Type B pancreatic cell (in vitro differentiated cells): Measurements from ENCODE around the gene DENND4A. TPM values are rescaled to one million over a fixed set of nuclear protein-coding genes. Genes with fewer than 3 reads are reported as not detected.

Source experiments
- DNase-seq: peaks from one replicate; pipeline ENCODE4 v3.0.0; 2021; ENCODE audit warnings: mixed read lengths; ENCODE audit not compliant: unreplicated experiment; ENCODE audit errors: extremely low spot score
- H3K27ac Mint-ChIP-seq: 2 replicates; pipeline ENCODE4 v1.8.0; 2021; ENCODE audit warnings: mild to moderate bottlenecking, mixed read lengths
- H3K27me3 Mint-ChIP-seq: 2 replicates; pipeline ENCODE4 v1.8.0; 2021; ENCODE audit warnings: mixed read lengths
- H3K36me3 Mint-ChIP-seq: 2 replicates; pipeline ENCODE4 v1.8.0; 2021; ENCODE audit warnings: mixed read lengths
- H3K4me1 Mint-ChIP-seq: one replicate; pipeline ENCODE4 v1.8.0; 2021; ENCODE audit warnings: mixed read lengths; ENCODE audit not compliant: unreplicated experiment
- H3K4me3 Mint-ChIP-seq: 2 replicates; pipeline ENCODE4 v1.8.0; 2021; ENCODE audit warnings: mild to moderate bottlenecking, mixed read lengths
- H3K9me3 Mint-ChIP-seq: 2 replicates; pipeline ENCODE4 v1.8.0; 2021; ENCODE audit warnings: mixed read lengths
- microRNA-seq: library from miRNA; unstranded; fragments of <30 nt; microRNA quantifications from one replicate; pipeline ENCODE4, GENCODE V29; 2020
- total RNA-seq: library from RNA; stranded (reverse); gene quantifications from 2 replicates; pipeline ENCODE4 v1.2.1, GENCODE V29; 2021; ENCODE audit warnings: low replicate concordance
- TF ChIP-seq, protein P1 (sequence below): fragments of 200-600 bp; sonication (generic); conservative IDR thresholded peaks from 2 replicates; pipeline ENCODE4 v1.5.0; 2021; ENCODE audit warnings: antibody characterized with exemption, mild to moderate bottlenecking

Gene DENND4A
- total RNA-seq, 1 donor from 2014 or later, result 13.4 TPM

DNA sequence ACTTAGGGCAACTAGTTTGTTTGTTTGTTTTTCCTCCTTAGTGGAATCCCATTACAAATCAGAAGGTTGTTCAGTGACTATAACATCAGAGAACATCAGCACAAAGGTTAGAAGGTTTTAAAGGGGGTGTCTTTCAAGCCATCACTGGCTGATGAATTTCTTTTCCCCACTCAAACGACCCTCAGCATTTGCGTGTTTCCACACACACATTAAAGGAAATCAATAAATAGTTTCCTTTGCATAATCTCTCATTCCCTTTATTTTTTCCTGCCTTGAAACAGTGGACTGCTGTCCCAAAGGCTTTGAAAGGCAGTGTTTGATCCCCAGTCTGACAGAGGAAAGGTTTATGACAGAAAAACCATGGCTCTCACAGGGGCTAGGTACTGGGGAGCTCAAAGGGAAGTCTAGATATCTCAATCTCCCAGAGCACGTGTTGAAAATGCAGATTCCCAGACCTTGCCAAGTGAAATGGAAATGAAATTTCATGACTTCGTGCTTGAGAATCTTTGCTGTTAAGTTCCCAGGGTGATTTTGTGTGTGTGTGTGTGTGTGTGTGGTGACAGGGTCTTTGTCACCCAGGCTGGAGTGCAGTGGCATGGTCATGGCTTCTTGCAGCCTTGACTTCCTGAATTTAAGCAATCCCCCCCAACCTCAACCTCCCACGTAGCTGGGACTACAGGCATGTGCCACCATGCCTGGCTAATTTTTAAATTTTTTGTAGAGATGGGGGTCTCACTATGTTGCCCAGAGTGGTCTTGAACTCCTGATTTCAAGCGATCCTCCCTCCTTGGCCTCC lies 178.9 kb downstream of the DENND4A start:
- H3K27ac Mint-ChIP-seq, result no peak overlapping the region
- no peaks in the 10 kb centered on the region for H3K27me3 Mint-ChIP-seq
- TF ChIP-seq, protein P1, sequence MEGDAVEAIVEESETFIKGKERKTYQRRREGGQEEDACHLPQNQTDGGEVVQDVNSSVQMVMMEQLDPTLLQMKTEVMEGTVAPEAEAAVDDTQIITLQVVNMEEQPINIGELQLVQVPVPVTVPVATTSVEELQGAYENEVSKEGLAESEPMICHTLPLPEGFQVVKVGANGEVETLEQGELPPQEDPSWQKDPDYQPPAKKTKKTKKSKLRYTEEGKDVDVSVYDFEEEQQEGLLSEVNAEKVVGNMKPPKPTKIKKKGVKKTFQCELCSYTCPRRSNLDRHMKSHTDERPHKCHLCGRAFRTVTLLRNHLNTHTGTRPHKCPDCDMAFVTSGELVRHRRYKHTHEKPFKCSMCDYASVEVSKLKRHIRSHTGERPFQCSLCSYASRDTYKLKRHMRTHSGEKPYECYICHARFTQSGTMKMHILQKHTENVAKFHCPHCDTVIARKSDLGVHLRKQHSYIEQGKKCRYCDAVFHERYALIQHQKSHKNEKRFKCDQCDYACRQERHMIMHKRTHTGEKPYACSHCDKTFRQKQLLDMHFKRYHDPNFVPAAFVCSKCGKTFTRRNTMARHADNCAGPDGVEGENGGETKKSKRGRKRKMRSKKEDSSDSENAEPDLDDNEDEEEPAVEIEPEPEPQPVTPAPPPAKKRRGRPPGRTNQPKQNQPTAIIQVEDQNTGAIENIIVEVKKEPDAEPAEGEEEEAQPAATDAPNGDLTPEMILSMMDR, result no peak
- H3K9me3 Mint-ChIP-seq, result no peaks in the 10 kb centered on the region
- no peaks in the 10 kb centered on the region for H3K36me3 Mint-ChIP-seq
- H3K4me3 Mint-ChIP-seq, result no peak overlapping the region
- peaks cover 14% of the 10 kb centered on the region for H3K4me1 Mint-ChIP-seq
- no peak for DNase-seq

DNA sequence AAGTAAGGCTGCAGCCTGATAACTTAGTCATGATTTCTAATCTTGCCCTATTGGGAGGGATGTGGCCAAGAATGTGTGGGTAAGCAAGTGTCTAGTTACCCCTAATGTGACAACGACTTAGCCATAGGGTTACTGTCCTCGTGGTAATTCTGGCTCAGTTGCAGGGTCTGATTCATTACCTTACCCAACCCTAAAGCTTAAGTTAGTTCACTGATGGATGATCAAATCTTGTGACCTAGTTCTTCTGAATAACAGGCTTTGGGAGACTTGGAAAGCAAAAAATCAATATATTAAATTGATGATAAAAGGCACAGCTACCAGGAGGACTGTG lies 179.5 kb downstream of the DENND4A start:
- H3K4me1 Mint-ChIP-seq, result peaks cover 14% of the 10 kb centered on the region
- TF ChIP-seq, protein P1, result no peak

DNA sequence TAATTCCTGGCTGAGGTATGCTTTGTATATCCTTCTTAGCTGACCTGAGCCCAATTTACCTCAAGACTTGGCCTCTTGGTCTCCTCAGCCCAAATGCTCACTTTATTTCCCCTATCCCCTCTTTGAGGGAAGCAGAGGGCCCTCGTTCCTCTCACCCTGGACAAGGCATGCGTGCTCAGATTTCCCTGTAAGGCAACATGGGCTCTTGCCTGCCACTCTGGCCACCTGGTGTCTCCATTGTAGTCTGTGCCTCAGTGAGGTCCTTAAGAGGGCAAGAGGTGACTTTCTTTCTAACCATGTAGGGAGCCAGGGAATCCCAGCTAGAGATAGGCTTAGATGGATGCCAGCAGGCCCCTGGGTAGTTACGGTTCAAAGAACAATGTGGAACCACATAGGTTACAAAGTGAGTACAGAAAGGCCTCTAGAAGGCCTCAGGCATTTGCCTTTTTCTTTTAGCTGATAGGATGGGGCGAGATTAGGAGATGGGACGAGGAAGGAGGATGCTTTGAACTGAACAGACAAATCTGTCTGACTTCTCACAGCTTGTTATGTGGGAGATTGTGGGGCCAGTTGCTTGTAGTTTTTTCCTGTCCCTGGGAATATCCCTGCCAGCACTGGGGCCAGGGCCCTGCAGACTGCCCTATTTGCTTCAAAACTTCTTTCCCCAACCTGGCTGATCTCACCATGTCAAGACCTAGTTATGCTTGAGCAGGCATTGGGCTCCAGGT lies 180.0 kb downstream of the DENND4A start:
- H3K27ac Mint-ChIP-seq, result peak overlapping the region; percentile 99
- no peaks in the 10 kb centered on the region for H3K36me3 Mint-ChIP-seq
- H3K27me3 Mint-ChIP-seq, result no peaks in the 10 kb centered on the region
- H3K9me3 Mint-ChIP-seq, result no peaks in the 10 kb centered on the region
- peaks cover 14% of the 10 kb centered on the region for H3K4me1 Mint-ChIP-seq
- TF ChIP-seq, protein P1, result no peak
- DNase-seq, result no peak
- peak overlapping the region; percentile 99 for H3K4me3 Mint-ChIP-seq

More for the DNA sequence above, 179.5 kb downstream of the DENND4A start:
- Mint-ChIP-seq H3K27ac (peak overlapping the region; percentile 99), H3K9me3 (no peaks in the 10 kb centered on the region), H3K36me3 (no peaks in the 10 kb centered on the region), H3K4me3 (peak overlapping the region; percentile 99), H3K27me3 (no peaks in the 10 kb centered on the region)
- DNase-seq, result no peak

DNA sequence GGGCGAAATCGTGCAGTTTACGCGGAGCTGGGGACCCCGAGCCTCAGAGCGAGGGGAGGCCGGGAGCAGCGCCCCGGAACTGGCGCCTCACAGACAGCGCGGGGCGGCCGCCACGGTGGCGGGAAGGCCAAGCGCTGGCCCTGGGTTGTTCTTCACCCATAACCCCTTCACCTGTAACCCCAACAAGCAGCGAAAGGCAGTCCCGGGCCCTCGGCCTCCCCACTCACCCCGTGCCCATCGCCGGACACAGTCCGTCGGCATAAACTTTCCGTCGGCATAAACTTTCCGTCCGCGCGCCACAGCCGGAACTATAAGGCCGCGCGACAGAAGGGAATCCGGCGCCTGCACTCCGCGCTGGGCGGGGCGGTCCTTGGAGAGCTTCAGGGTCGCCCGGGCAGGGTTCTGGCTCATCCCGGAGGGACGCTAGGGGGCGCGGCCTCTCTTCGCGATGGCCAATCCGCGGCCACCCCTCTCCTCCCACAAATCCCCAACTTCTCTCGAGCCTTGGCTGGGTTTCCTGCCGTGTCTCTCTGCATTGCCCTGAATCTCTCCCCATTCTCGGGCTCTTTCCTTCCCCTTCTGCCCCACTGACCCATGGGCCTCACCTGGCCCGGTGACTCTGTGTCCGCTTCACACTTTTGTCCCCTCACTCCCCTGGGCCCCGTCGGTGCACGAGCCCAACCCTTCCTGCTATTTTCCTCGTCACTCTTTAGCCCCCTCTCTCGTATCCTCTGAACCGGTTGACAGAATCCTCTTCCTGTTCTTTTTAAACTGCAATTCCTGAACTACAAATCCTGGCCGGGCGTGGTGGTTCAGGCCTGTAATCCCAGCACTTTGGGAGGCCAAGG lies 181.0 kb downstream of the DENND4A start, which contains the start of gene INTS14:
Gene INTS14, minus strand, starts transcription at position 261 of the 848 bp plus-strand sequence. CDS start 3,751 bp downstream, outside the sequence.
- peak; percentile 99 for DNase-seq
- Mint-ChIP-seq H3K27me3 (no peaks in the 10 kb centered on the region), H3K4me3 (peak within 1 kb of the TSS; percentile 99), H3K27ac (peak within 1 kb of the TSS; percentile 99), H3K4me1 (peaks cover 14% of the 10 kb centered on the region), H3K36me3 (no peaks in the 10 kb centered on the region), H3K9me3 (no peaks in the 10 kb centered on the region)
- TF ChIP-seq, protein P1, result peak; percentile 78

Small RNA genes within 50 kb of the gene (microRNA-seq; reads per million reads assigned to microRNA genes)
- gene MIR4511, result not detected

Other genes starting within 250 kb of the DENND4A start
- gene INTS14, start 181.2 kb downstream of the DENND4A start, total RNA-seq, result 43.9 and 49.3 TPM in 2 replicates
- 9.8 and 15.8 TPM in 2 replicates for gene SLC24A1, start 170.4 kb downstream of the DENND4A start, total RNA-seq
- 266 and 484 TPM in 2 replicates for gene RAB11A, start 77.2 kb upstream of the DENND4A start, total RNA-seq